ENCODE results near the gene PDE9A. TPM values are rescaled to one million over a fixed set of nuclear protein-coding genes. Genes with fewer than 3 reads are reported as not detected.
A peak's percentile ranks its signal among the peaks of the same experiment; 100 is the strongest.

The PDE9A gene
- total RNA-seq, 4 donors from 2014 or later = 10.6 to 83.2 (median 28.5) TPM

DNA sequence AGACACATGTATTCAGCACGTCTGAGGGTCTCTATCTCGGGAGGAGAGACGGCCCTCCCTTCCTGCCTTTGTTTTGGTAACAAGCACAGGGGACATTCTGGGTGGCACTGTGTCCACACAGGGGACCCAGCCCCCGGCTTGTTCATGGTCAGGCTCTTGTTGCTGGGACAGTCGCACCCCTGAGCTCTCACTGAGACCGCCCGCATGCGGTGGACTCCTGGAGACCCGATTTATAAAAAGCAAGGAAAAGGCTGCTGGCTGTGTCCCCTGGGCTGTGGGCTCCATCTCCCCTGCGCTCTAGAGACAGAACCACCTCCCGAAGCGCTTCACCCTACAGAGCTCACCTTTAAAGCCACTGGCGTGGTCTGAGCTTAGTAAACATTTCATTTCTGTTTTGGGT, 122.5 kb downstream of the PDE9A start:
- WGBS, 2 donors (ENCODE audit: low coverage in 1 of 2) = 90 to 100% methylated on average over 4 to 7 of the region's 13 CpGs
- Histone ChIP-seq H3K9me3 (no peaks in the 10 kb centered on the region), H3K27ac (no peak overlapping the region), H3K4me3 (no peak overlapping the region), H3K36me3 (peaks cover 0 to 62% of the 10 kb centered on the region in 2 donors), H3K27me3 (peaks cover 33% of the 10 kb centered on the region), H3K4me1 (peaks cover 0 to 4% (median 0%) of the 10 kb centered on the region in 3 donors)
- no peak for TF ChIP-seq POLR2AphosphoS5 (IDR thresholded peaks at IDR 0.05)
- TF ChIP-seq POLR2A (IDR thresholded peaks at IDR 0.05) = no peak
- no peak for TF ChIP-seq EP300 (IDR thresholded peaks at IDR 0.05)
- ATAC-seq = no peak

DNA sequence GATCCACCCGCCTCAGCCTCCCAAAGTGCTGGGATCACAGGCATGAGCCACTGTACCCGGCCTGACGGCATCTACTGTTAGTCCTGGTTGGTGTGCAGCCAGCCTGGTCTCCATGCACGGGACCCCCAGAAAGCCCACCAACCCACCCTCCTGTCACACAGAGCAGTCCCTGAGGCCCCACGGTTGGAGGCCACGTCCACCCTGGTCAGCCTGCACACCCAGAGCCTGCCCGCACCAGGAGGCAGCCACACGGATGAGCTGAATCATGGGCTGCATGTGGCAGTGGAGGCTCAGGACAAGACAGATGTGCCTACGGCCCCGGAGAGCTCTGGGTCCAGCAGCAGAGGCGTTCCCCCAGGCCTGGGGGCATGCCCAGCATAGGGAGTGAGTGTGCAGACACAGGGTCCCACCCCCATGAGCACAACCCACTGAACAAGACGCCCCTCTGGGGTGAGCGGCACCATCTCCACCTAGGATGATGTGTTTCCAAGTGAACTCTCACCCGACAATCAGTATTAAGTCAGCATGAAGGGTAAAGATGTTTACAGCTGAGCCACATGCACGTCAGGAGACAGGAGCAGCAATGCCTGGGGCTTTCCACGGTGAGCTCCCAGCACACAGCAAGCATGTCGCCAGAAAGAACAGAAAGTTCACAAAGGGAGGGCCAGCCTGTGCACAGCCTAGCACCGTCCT, 123.8 kb downstream of the PDE9A start:
- H3K4me3 ChIP-seq = no peak overlapping the region
- no peak for ATAC-seq
- peaks cover 38% of the 10 kb centered on the region for H3K27me3 ChIP-seq
- WGBS, 2 donors (ENCODE audit: low coverage in 1 of 2) = 82% methylated on average over 6 of the region's 18 CpGs; no CpG with 5 or more reads in 1 of the 2 donors
- no peaks in the 10 kb centered on the region for H3K9me3 ChIP-seq
- H3K36me3 ChIP-seq = peaks cover 0 to 49% of the 10 kb centered on the region in 2 donors
- H3K27ac ChIP-seq = no peak overlapping the region
- TF ChIP-seq POLR2A (IDR thresholded peaks at IDR 0.05) (no peak), EP300 (IDR thresholded peaks at IDR 0.05) (no peak), POLR2AphosphoS5 (IDR thresholded peaks at IDR 0.05) (no peak)
- TF ChIP-seq, protein P1, sequence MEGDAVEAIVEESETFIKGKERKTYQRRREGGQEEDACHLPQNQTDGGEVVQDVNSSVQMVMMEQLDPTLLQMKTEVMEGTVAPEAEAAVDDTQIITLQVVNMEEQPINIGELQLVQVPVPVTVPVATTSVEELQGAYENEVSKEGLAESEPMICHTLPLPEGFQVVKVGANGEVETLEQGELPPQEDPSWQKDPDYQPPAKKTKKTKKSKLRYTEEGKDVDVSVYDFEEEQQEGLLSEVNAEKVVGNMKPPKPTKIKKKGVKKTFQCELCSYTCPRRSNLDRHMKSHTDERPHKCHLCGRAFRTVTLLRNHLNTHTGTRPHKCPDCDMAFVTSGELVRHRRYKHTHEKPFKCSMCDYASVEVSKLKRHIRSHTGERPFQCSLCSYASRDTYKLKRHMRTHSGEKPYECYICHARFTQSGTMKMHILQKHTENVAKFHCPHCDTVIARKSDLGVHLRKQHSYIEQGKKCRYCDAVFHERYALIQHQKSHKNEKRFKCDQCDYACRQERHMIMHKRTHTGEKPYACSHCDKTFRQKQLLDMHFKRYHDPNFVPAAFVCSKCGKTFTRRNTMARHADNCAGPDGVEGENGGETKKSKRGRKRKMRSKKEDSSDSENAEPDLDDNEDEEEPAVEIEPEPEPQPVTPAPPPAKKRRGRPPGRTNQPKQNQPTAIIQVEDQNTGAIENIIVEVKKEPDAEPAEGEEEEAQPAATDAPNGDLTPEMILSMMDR (IDR thresholded peaks at IDR 0.05) = no peak
- H3K4me1 ChIP-seq = peaks cover 0 to 17% (median 5%) of the 10 kb centered on the region in 3 donors

DNA sequence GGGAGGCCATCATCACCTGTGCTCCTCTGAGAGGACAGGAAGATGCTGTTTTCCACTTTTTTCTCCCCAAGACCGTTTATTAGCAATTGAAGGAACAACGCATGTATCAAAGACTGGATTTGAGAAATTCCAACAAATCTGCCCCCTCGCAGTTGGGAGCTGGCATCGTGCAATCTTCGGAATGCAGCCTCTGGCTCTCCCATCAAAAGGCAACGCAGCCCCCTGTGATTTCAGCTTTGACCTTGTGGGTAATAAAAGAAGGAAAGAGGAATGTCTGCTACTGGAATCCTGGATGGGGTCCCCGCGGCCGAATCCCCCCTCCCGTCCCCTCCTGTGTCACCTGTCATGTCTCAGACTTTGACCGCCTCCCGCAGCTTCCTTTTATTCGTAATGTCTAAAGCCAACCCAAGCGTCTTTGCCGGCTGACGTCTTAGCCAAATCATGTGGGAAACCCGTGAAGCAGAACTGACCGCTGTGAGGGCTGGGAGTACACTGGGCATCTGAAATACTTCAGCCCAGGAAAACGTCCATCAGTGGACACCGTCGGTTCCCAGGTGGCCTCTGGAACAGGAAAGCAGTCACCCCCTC, 124.4 kb downstream of the PDE9A start:
- peak overlapping the region in 1 of 4 donors; percentile 42 for H3K27ac ChIP-seq
- TF ChIP-seq POLR2AphosphoS5 (IDR thresholded peaks at IDR 0.05) = no peak
- TF ChIP-seq, protein P1 (IDR thresholded peaks at IDR 0.05) = no peak
- no peak for TF ChIP-seq POLR2A (IDR thresholded peaks at IDR 0.05)
- no peak for TF ChIP-seq EP300 (IDR thresholded peaks at IDR 0.05)
- peaks cover 0 to 19% (median 5%) of the 10 kb centered on the region in 3 donors for H3K4me1 ChIP-seq
- H3K4me3 ChIP-seq = no peak overlapping the region
- peaks cover 38% of the 10 kb centered on the region for H3K27me3 ChIP-seq
- peaks cover 0 to 42% of the 10 kb centered on the region in 2 donors for H3K36me3 ChIP-seq
- WGBS, 2 donors (ENCODE audit: low coverage in 1 of 2) = 72 to 75% methylated on average over 6 to 14 of the region's 21 CpGs
- ATAC-seq = no peak
- H3K9me3 ChIP-seq = no peaks in the 10 kb centered on the region

DNA sequence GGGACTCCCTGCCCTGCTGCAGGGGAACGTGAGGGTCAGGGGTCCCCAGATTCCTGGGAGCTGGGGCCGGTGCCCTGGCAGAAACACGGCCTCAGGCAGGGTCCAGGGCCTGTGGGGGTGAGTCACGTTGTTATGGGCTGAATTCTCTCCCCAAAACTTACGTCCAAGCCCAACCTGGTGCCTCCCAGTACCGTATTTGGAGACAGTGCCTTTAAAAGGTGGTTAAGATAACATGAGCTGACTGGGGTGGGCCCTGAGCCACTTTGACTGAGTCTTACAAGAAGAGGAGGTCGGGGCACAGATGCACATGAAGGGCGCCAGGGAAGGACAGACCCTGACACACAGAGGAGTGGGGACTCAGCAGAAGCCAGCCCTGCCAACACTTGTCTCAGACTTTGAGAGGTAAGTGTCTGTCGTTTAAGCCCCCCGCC, 126.0 kb downstream of the PDE9A start:
- ATAC-seq = no peak
- TF ChIP-seq POLR2AphosphoS5 (IDR thresholded peaks at IDR 0.05) (no peak), POLR2A (IDR thresholded peaks at IDR 0.05) (no peak), EP300 (IDR thresholded peaks at IDR 0.05) (no peak)
- TF ChIP-seq, protein P1 (IDR thresholded peaks at IDR 0.05) = no peak
- no peaks in the 10 kb centered on the region for H3K9me3 ChIP-seq
- peaks cover 0 to 19% (median 5%) of the 10 kb centered on the region in 3 donors for H3K4me1 ChIP-seq
- H3K36me3 ChIP-seq = peaks cover 0 to 26% of the 10 kb centered on the region in 2 donors
- H3K27me3 ChIP-seq = peaks cover 48% of the 10 kb centered on the region
- H3K4me3 ChIP-seq = no peak overlapping the region
- H3K27ac ChIP-seq = no peak overlapping the region
- WGBS, 2 donors (ENCODE audit: low coverage in 1 of 2) = 60 to 68% methylated on average over 1 to 4 of the region's 10 CpGs

DNA sequence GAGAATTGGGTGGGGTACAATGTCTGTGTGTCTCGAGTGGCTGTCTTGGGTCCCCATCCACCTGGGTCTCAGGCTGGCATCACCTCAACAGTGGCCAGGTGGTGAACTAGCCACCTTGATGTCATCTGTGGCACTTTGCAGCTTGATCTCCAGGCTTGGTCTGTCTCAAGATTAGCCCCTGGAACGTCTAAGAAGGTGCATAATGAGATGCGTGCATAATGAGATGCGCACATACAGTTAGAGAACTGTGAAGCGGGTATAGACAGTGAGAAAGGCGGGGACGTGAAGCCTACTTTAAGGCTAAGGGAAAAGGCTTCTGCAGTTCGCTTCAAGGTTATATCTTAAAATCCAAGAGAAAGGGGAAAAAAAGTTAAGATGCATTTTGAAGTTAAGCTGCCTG, 127.2 kb downstream of the PDE9A start:
- Histone ChIP-seq H3K36me3 (peaks cover 0 to 15% of the 10 kb centered on the region in 2 donors), H3K27ac (no peak overlapping the region), H3K4me3 (peak overlapping the region in 1 of 2 donors; percentile 40), H3K9me3 (no peaks in the 10 kb centered on the region), H3K4me1 (peaks cover 0 to 19% (median 5%) of the 10 kb centered on the region in 3 donors), H3K27me3 (peaks cover 57% of the 10 kb centered on the region)
- ATAC-seq = no peak
- TF ChIP-seq POLR2AphosphoS5 (IDR thresholded peaks at IDR 0.05) (no peak), EP300 (IDR thresholded peaks at IDR 0.05) (no peak), POLR2A (IDR thresholded peaks at IDR 0.05) (no peak)
- TF ChIP-seq, protein P1 (IDR thresholded peaks at IDR 0.05) = no peak
- WGBS, 2 donors (ENCODE audit: low coverage in 1 of 2) = 45 to 62% methylated on average over 7 to 8 of the region's 8 CpGs
